ENCODE measurements around the gene KICS2.

Gene KICS2

DNA sequence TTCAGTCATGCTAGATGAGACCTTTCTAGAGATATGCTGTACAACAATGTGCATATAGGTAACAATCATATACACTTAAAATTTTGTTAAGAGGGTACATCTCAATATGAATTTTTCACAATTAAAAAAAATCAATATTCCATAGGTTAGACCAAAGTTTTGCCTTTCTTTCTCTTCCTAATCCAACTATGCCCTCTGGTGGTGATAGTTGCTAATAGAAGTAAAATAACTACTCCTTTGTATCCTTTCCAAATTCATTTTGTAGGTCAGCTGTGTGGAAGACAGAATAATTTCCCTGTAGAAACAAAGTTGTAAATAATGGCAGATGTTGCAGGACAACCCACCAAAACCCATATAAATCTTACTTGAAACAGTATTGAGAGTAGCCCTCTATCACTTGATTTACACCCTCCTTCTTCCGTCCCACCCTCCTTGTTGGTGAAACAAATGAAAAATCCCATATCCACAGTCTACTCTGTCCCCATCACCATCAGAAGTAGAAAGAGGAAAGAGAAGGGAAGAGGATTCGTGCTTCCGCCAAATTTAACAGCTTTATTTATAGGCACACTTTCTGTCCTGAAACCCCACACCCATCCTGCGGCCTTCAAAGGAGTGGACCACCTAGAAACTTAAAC, 34.2 kb upstream of the KICS2 start:
- H3K4me3 ChIP-seq (ENCODE audit: low read depth, low read length): no peak overlapping the region
- TF ChIP-seq, protein P1, sequence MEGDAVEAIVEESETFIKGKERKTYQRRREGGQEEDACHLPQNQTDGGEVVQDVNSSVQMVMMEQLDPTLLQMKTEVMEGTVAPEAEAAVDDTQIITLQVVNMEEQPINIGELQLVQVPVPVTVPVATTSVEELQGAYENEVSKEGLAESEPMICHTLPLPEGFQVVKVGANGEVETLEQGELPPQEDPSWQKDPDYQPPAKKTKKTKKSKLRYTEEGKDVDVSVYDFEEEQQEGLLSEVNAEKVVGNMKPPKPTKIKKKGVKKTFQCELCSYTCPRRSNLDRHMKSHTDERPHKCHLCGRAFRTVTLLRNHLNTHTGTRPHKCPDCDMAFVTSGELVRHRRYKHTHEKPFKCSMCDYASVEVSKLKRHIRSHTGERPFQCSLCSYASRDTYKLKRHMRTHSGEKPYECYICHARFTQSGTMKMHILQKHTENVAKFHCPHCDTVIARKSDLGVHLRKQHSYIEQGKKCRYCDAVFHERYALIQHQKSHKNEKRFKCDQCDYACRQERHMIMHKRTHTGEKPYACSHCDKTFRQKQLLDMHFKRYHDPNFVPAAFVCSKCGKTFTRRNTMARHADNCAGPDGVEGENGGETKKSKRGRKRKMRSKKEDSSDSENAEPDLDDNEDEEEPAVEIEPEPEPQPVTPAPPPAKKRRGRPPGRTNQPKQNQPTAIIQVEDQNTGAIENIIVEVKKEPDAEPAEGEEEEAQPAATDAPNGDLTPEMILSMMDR (IDR thresholded peaks at IDR 0.05; ENCODE audit: borderline replicate concordance, insufficient read depth, low read depth, low read length): peak; percentile 28; the same call in 1 of the 2 replicates

DNA sequence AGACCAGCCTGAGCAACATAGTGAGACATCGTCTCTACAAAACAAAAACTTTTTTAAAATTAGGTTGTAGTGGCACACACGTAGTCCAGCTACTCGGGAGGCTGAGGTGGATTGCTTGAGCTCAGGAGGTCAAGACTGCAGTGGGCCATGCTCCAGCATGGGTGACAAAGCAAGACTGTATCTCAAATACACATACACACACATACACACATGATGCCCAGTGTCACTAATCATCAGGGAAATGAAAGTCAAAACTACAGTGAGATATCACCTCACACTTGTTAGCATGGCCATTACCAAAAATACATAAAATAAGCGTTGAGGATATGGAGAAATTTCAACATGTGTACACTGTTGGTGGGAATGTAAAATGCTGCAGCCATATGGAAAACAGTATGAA, 33.2 kb upstream of the KICS2 start:
- H3K4me3 ChIP-seq (ENCODE audit: low read depth, low read length): no peak overlapping the region
- TF ChIP-seq, protein P1 (IDR thresholded peaks at IDR 0.05; ENCODE audit: borderline replicate concordance, insufficient read depth, low read depth, low read length): no peak

DNA sequence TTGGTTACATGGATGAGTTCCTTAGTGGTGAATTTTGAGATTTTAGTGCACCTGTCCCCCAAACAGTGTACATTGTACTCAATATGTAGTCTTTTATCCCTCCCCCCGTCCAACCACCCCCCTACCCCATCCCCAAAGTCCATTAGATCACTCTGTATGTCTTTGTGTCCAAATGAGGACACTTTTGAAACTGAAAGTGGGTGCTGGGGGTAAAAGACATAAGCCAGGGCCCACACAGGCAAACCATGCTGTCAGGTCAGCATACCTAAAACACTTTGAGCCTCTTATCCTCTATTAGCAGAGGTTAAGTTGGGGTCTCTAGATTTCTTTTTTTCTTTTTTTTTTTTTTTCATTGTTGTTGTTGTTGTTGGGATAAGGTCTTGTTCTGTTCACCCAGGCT, 31.3 kb upstream of the KICS2 start:
- TF ChIP-seq, protein P1 (IDR thresholded peaks at IDR 0.05; ENCODE audit: borderline replicate concordance, insufficient read depth, low read depth, low read length): no peak

DNA sequence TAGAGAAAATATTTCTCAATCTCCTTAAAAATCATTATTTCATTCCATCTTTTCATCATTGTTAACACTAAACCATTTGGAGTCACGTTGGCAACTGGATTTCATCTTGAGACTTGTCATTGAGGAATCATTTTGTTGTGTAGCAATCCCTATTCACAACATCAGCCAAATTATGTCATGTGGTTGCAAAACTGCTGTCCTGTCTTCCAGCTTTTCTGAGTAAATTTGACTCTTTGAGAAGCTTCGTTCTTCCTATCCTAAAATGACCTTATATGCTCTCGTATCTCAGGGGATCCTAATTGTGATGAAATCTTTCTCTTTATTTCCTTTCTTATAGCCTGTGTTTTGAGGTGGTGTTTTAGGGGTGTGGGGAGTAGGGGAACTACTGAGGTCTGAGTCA, 30.6 kb upstream of the KICS2 start:
- no peak overlapping the region for H3K4me3 ChIP-seq (ENCODE audit: low read depth, low read length)
- TF ChIP-seq, protein P1 (IDR thresholded peaks at IDR 0.05; ENCODE audit: borderline replicate concordance, insufficient read depth, low read depth, low read length): no peak

More for the DNA sequence above, 31.3 kb upstream of the KICS2 start:
- no peak overlapping the region for H3K4me3 ChIP-seq (ENCODE audit: low read depth, low read length)

DNA sequence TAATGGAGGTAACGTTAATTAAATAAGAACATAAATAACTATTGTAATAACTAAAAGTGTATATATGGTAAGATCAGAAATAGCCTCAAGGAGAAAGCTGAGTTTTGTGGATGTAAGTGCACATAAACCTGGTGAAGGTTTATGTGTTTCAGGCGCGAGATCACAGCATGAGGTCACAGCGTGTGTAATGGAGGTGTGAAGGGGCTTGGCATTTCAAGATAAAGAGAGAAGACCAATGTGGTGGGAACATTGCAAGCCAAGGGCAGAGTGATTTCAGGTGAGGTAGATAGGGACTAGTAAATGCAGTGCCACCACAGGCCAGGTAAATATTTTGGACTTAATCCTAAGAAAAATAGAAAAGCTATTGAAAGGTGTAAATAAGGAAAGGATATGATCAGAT, 21.7 kb upstream of the KICS2 start:
- TF ChIP-seq, protein P1 (IDR thresholded peaks at IDR 0.05; ENCODE audit: borderline replicate concordance, insufficient read depth, low read depth, low read length): no peak
- no peak overlapping the region for H3K4me3 ChIP-seq (ENCODE audit: low read depth, low read length)

DNA sequence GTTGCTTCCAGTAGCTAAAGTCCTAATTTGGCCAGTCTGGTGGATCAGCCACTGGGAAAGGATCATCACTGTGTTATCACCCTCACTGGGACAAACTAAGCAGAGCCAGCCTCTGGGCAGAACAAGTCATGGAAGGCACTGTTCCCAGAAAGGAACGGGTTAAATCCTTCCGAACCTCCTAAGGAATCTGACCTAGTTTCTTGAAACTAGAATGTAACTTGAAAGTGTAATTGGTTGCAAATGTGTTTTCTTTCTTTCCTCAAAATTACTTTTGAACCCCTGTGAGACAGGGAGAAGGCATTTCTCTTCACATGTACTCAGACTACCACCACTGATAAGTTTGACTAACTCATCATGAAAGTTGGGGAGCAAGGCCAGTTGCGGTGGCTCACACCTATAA, 18.7 kb upstream of the KICS2 start:
- TF ChIP-seq, protein P1 (IDR thresholded peaks at IDR 0.05; ENCODE audit: borderline replicate concordance, insufficient read depth, low read depth, low read length): no peak
- H3K4me3 ChIP-seq (ENCODE audit: low read depth, low read length): no peak overlapping the region

DNA sequence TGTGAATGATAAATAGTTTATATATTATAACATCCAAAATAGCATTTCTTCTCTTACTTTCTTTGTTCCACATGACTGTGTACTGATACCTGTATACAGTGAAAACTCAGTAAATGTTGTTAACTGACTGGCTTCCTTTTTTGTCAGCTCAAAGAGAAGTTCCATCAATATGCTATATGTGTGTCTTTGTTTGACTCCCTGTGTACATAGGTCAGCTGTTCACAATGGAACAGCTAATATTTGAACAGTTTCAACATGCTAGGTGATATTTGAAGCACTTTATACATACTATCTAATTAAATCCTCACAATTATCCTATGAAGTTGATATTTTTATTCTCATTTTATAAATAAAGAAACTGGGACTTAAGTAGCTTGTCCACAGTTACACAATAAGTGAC, 15.3 kb upstream of the KICS2 start:
- no peak overlapping the region for H3K4me3 ChIP-seq (ENCODE audit: low read depth, low read length)
- TF ChIP-seq, protein P1 (IDR thresholded peaks at IDR 0.05; ENCODE audit: borderline replicate concordance, insufficient read depth, low read depth, low read length): no peak

All from GM12875 (cell line).